B cell (primary cell): Measurements from ENCODE around the gene SIGLEC6. TPM values are rescaled to one million over a fixed set of nuclear protein-coding genes. Genes with fewer than 3 reads are reported as not detected.

Experiments
- ATAC-seq: fragments of 200-7000 bp; cut with Tn5 transposase; one replicate; pipeline ENCODE4 v1.10.0; 2021; ENCODE audit warnings: low read depth, mild to moderate bottlenecking, moderate number of reproducible peaks, moderate library complexity
- CTCF ChIA-PET: fragments of 350-600 bp; sonication (Branson Sonifier 250); formaldehyde crosslinking; loops from one replicate; lab custom pipeline; 2021; ENCODE audit warnings: antibody characterized with exemption, inconsistent platforms; lab: Charles Lee
- POLR2A ChIA-PET: fragments of 350-600 bp; sonication (Branson Sonifier 250); formaldehyde crosslinking; loops from one replicate; lab custom pipeline; 2021; ENCODE audit warnings: antibody characterized with exemption; lab: Charles Lee
- DNase-seq: peaks from one replicate; pipeline ENCODE4 v3.0.0; 2013
- H2AFZ ChIP-seq: 2 replicates; pipeline ENCODE4 v1.6.1; 2012; ENCODE audit warnings: mild to moderate bottlenecking, low read depth, low read length; ENCODE audit not compliant: insufficient read depth, poor library complexity, severe bottlenecking
- H3K27ac ChIP-seq, 2 donors: 1 replicate in 1 of 2; 2 replicates in 1 of 2; pipeline ENCODE4 v1.5.1; 2012 to 2013; ENCODE audit warnings: low read length in 2 of 2, mild to moderate bottlenecking in 2 of 2, moderate library complexity in 1 of 2
- H3K27me3 ChIP-seq, 4 experiments: fragments of 200-600 bp in 1 of 4; sonication (generic) in 1 of 4; replicated peaks in 1 of 4; 1 replicate in 2 of 4; 2 replicates in 2 of 4; pipeline versions ENCODE4 v1.6.1 to v1.7.0; 2013 to 2016; ENCODE audit warnings: low read length in 3 of 4, mild to moderate bottlenecking in 2 of 4, mixed read lengths in 1 of 4, moderate library complexity in 1 of 4; ENCODE audit not compliant: insufficient read depth in 4 of 4, control insufficient read depth in 3 of 4; ENCODE audit errors: control extremely low read depth in 1 of 4
- H3K36me3 ChIP-seq, 2 experiments: replicated peaks in 1 of 2; 1 replicate in 1 of 2; 2 replicates in 1 of 2; pipeline versions ENCODE4 v1.6.1 to v1.7.1; 2013; ENCODE audit warnings: low read length in 1 of 2; ENCODE audit not compliant: insufficient read depth in 2 of 2, control insufficient read depth in 1 of 2; ENCODE audit errors: control extremely low read depth in 1 of 2, extremely low read depth in 1 of 2
- H3K4me1 ChIP-seq, 2 donors: fragments of 200-600 bp in 1 of 2; sonication (generic) in 1 of 2; 1 replicate in 1 of 2; 2 replicates in 1 of 2; pipeline versions ENCODE4 v1.5.1 to v1.6.1; 2013 to 2017; ENCODE audit warnings: low read length in 2 of 2; ENCODE audit not compliant: control insufficient read depth in 2 of 2, insufficient read depth in 2 of 2
- H3K4me2 ChIP-seq: replicated peaks from 2 replicates; pipeline ENCODE3; 2012; ENCODE audit warnings: mild to moderate bottlenecking, low read depth, low read length; ENCODE audit not compliant: poor library complexity, severe bottlenecking
- H3K4me3 ChIP-seq, 5 experiments: fragments of 200-600 bp in 1 of 5; sonication (generic) in 1 of 5; 1 replicate in 3 of 5; 2 replicates in 2 of 5; pipeline versions ENCODE4 v1.5.1 to v1.7.0; 2011 to 2016; ENCODE audit warnings: low read length in 4 of 5, mild to moderate bottlenecking in 4 of 5, low read depth in 2 of 5, control low read depth in 1 of 5, moderate library complexity in 1 of 5; ENCODE audit not compliant: insufficient read depth in 1 of 5; ENCODE audit errors: control extremely low read depth in 1 of 5, extremely low read depth in 1 of 5
- H3K79me2 ChIP-seq: fragments of 200-600 bp; sonication (generic); one replicate; pipeline ENCODE4 v1.6.0; 2016; ENCODE audit warnings: low read length; ENCODE audit not compliant: control insufficient read depth, insufficient read depth
- H3K9ac ChIP-seq: fragments of 200-600 bp; sonication (generic); 2 replicates; pipeline ENCODE4 v1.6.1; 2017; ENCODE audit warnings: mild to moderate bottlenecking, low read length, moderate library complexity
- H3K9me3 ChIP-seq, 3 donors: one replicate each; pipeline versions ENCODE4 v1.6.1 to v1.7.1; 2013; ENCODE audit warnings: low read length in 2 of 3; ENCODE audit not compliant: control insufficient read depth in 2 of 3, insufficient read depth in 1 of 3; ENCODE audit errors: control extremely low read depth in 1 of 3
- H4K20me1 ChIP-seq: 2 replicates; pipeline ENCODE4 v1.6.0; 2012; ENCODE audit warnings: mild to moderate bottlenecking, low read length; ENCODE audit not compliant: insufficient read depth, control insufficient read depth, poor library complexity, severe bottlenecking
- H3K27ac Mint-ChIP-seq: one replicate; pipeline ENCODE4 v1.8.0; 2021; ENCODE audit warnings: mixed read lengths
- H3K27me3 Mint-ChIP-seq: one replicate; pipeline ENCODE4 v1.8.0; 2021; ENCODE audit warnings: mixed read lengths
- H3K4me1 Mint-ChIP-seq: one replicate; pipeline ENCODE4 v1.8.0; 2021; ENCODE audit warnings: mixed read lengths
- H3K4me3 Mint-ChIP-seq: one replicate; pipeline ENCODE4 v1.8.0; 2021; ENCODE audit warnings: mixed read lengths
- H3K9me3 Mint-ChIP-seq: one replicate; pipeline ENCODE4 v1.8.0; 2022; ENCODE audit warnings: mixed read lengths; ENCODE audit not compliant: insufficient read depth
- CTCF ChIP-seq: fragments of 200-600 bp; IDR thresholded peaks from one replicate; pipeline ENCODE4 v1.8.0; 2022; ENCODE audit warnings: antibody characterized with exemption, mild to moderate bottlenecking
- EZH2 ChIP-seq: IDR thresholded peaks from 2 replicates; pipeline ENCODE4 v1.6.1; 2012; ENCODE audit warnings: borderline replicate concordance, low read depth, mild to moderate bottlenecking, moderate library complexity, low read length; ENCODE audit not compliant: insufficient read depth, poor library complexity, severe bottlenecking
- WGBS: methylation state at CpG from one replicate; pipeline ENCODE4 v1.1.5; 2013; ENCODE audit warnings: missing lambda C conversion rate; ENCODE audit not compliant: insufficient coverage; 5-methylcytosine and 5-hydroxymethylcytosine counted together
- intact Hi-C: fragments of 100-400 bp; cut with micrococcal nuclease; formaldehyde crosslinking; loops from one replicate; pipeline ENCODE4 v1.10.0; 2022
- polyA plus RNA-seq: library from polyadenylated mRNA; depleted of rRNA; stranded (reverse); fragments of >200 nt; gene quantifications from 2 replicates; pipeline ENCODE4 v1.2.3, GENCODE V29; 2012
- total RNA-seq, 2 donors: library from RNA; stranded (reverse); fragments of 120-200 nt in 1 of 2; gene quantifications; 1 replicate in 1 of 2; 2 replicates in 1 of 2; pipeline versions ENCODE4 v1.2.3 to v1.2.4, GENCODE V29; 2013 to 2022

SIGLEC6 gene
- total and polyA plus RNA-seq, 2 donors (not counting 1 experiment from before 2014, with no cell fraction given) = 21.2 to 35.4 TPM

- Histone ChIP-seq H2AFZ (no peak overlapping the region), H3K27ac (no peak overlapping the region), H4K20me1 (no peaks in the 10 kb centered on the region), H3K4me2 (no peak overlapping the region), H3K79me2 (no peaks in the 10 kb centered on the region), H3K9ac (no peak overlapping the region), H3K4me3 (no peak overlapping the region), H3K27me3 (no peaks in the 10 kb centered on the region), H3K9me3 (peaks cover 0 to 6% (median 0%) of the 10 kb centered on the region in 3 donors), H3K36me3 (no peaks in the 10 kb centered on the region), H3K4me1 (no peaks in the 10 kb centered on the region)
- no peaks in the 10 kb centered on the region for H3K9me3 Mint-ChIP-seq
- DNase-seq (no peak), ATAC-seq (no peak)
- intact Hi-C loops = no loop called here
- H3K27me3 Mint-ChIP-seq = peaks cover 5% of the 10 kb centered on the region
- ChIA-PET POLR2A (interaction anchor here (0.6 kb wide), 2 partner anchors 87 to 171 kb away, joined by 4 to 8 read pairs; no protein-coding TSS in a partner anchor), CTCF (interaction anchor here (0.6 to 2.6 kb wide), 5 partner anchors 8 to 151 kb away, joined by 3 to 12 read pairs (median 7); no protein-coding TSS in a partner anchor)
- H3K4me1 Mint-ChIP-seq = peaks cover 4% of the 10 kb centered on the region
- WGBS = 68% methylated on average over 3 of the region's 3 CpGs
- TF ChIP-seq EZH2 (no peak), CTCF (no peak)
- H3K4me3 Mint-ChIP-seq = no peak overlapping the region
- H3K27ac Mint-ChIP-seq = no peak overlapping the region
Measured at GRCh38 chr19:51507192-51507591, 24.3 kb downstream of the SIGLEC6 start.

GRCh38 chr19:51505904-51506303, 25.6 kb downstream of the SIGLEC6 start:
- H3K27me3 Mint-ChIP-seq = peaks cover 3% of the 10 kb centered on the region
- Histone ChIP-seq H3K27me3 (no peaks in the 10 kb centered on the region), H3K4me3 (no peak overlapping the region), H2AFZ (no peak overlapping the region), H4K20me1 (no peaks in the 10 kb centered on the region), H3K79me2 (no peaks in the 10 kb centered on the region), H3K27ac (no peak overlapping the region), H3K4me1 (peaks cover 9 to 12% of the 10 kb centered on the region in 2 donors), H3K36me3 (no peaks in the 10 kb centered on the region), H3K9me3 (peaks cover 0 to 6% (median 0%) of the 10 kb centered on the region in 3 donors), H3K4me2 (no peak overlapping the region), H3K9ac (no peak overlapping the region)
- no peaks in the 10 kb centered on the region for H3K9me3 Mint-ChIP-seq
- ATAC-seq (no peak), DNase-seq (no peak)
- CTCF ChIA-PET = interaction anchor here (1.9 to 2.6 kb wide), 3 partner anchors 9 to 151 kb away, joined by 6 to 12 read pairs (median 12); no protein-coding TSS in a partner anchor
- no peak overlapping the region for H3K4me3 Mint-ChIP-seq
- intact Hi-C loops = no loop called here
- peaks cover 15% of the 10 kb centered on the region for H3K4me1 Mint-ChIP-seq
- no peak overlapping the region for H3K27ac Mint-ChIP-seq
- POLR2A ChIA-PET = no interaction called here
- TF ChIP-seq CTCF = no peak
- no peak for TF ChIP-seq EZH2
- 33% methylated on average over 1 of the region's 3 CpGs for WGBS
